ENCODE data around the gene ANXA11.

DNA sequence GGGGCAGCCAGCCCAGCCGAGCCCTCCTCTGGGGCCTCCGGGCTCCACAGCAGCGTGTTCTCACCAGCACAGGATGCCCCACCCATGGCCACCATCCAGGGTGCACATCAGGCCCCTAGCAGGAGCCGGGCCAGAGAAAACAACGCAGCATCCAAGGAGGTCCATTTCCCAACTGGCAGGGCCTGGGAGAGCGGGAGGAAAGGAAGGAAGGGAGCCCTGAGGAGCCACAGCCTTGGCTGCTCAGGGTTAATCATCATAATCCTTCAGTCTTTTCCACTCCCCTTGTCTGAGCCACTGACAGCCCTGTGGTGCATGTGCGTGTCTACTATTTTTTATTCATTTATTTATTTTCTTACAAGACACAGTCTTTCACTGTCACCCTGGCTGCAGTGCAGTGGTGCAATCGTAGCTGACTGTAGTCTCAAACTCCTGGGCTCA lies 69.2 kb downstream of the ANXA11 start:
- TF ChIP-seq, protein P1, sequence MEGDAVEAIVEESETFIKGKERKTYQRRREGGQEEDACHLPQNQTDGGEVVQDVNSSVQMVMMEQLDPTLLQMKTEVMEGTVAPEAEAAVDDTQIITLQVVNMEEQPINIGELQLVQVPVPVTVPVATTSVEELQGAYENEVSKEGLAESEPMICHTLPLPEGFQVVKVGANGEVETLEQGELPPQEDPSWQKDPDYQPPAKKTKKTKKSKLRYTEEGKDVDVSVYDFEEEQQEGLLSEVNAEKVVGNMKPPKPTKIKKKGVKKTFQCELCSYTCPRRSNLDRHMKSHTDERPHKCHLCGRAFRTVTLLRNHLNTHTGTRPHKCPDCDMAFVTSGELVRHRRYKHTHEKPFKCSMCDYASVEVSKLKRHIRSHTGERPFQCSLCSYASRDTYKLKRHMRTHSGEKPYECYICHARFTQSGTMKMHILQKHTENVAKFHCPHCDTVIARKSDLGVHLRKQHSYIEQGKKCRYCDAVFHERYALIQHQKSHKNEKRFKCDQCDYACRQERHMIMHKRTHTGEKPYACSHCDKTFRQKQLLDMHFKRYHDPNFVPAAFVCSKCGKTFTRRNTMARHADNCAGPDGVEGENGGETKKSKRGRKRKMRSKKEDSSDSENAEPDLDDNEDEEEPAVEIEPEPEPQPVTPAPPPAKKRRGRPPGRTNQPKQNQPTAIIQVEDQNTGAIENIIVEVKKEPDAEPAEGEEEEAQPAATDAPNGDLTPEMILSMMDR (IDR thresholded peaks at IDR 0.05), result no peak
- TF ChIP-seq EP300 (IDR thresholded peaks at IDR 0.05) (no peak), POLR2AphosphoS5 (IDR thresholded peaks at IDR 0.05) (peak in 2 of 3 donors; percentile 25 to 68)
